Measurements from ENCODE around the gene TSPAN31.

The TSPAN31 gene

GRCh38 chr12:57736741-57737466 lies 7.9 kb upstream of the TSPAN31 start:
- no peak for DNase-seq

DNA sequence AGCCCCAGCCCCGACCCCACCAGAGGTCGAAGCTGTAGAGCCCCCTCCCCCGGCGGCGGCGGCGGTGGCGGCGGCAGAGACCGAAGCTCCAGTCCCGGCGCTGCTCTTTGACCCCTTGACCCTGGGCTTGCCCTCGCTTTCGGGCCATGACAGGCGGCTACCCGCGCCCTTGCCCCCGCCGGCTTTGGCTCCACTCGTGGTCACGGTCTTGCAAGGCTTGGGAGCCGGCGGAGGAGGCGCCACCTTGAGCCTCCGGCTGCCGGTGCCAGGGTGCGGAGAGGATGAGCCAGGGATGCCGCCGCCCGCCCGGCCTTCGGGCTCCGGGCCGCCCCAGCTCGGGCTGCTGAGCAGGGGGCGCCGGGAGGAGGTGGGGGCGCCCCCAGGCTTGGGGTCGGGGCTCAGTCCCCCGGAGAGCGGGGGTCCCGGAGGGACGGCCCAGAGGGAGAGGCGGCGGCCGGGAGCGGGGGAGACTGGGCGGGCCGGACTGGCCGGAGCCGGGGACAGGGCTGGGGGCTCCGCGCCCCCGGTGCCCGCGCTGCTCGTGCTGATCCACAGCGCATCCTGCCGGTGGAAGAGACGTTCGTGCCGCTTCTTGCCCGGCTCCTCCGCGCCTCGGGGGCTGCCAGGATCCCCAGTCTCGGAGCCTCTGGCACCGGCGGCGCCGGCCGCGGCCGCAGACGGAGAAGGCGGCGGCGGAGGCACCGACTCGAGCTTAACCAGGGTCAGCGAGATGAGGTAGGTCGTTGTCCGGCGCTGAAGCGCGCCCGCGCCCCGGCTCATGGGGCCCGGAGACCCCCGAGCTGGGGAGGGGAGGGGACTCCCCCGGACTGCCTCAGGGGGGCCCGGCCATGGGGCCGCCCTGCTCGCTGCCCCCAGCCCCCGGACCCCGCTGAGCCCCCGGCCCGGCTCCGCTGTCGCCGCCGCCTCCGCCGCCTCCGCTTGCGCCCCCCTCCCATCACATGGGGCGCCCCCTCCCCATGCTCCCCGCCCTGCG lies 7.1 kb upstream of the TSPAN31 start:
- peak; percentile 12 for DNase-seq

GRCh38 chr12:57738661-57739237 lies 6.1 kb upstream of the TSPAN31 start, which contains the start of gene AGAP2:
Gene AGAP2 (minus strand): TSS chr12:57738742. CDS start chr12:57738246, 496 bp downstream.
- DNase-seq: peak; percentile 60

DNA sequence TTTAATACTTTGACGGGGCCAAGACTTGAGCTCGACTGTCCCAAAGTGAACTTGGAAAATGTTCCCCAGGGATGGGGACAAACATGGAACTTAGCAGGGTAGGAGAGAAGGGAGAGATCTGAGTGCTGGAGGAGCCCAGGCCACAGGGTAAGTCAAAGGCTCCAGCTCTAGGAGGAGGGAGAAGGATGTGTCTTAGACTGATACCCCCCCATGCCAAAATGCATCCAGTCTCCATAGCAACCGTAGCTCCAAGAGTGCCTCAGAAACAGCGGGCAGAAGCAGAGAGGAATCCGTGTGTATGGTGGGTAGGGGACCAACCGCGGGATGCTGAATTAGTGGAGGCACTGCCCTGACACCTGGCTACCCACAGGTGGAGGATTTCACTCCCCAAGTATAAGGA lies 5.5 kb upstream of the TSPAN31 start:
- DNase-seq: no peak

DNA sequence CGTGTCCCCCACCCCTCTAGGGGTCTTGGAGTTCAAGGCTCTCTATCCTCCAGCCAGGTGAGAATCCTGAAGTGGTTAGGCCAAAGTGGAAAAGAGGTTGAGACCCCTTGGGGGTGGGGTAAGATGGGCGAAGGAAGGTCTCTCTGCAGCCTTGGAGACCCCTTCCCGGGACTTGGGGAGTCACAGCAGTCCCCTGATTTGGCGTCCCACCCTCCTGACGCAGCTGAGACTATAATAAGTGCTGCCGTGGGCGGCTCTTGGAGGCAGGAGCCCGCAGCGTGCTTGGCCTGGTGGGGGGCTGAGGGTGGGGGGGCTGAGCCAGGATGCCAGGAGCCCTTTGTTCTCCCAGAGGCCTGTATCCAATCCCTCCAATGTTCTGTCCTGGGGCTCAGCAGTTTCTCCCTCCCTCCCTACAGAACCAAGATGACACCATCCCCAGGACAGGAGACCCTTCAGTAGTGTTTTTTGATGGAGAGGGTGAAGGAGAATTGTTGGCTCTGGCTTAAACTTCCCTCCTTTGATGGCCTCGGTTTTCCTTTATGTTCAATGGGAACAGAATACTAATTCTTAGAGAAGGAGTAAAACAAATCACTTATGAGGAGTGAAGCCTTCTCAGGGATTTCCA lies 4.8 kb upstream of the TSPAN31 start:
- no peak for DNase-seq

GRCh38 chr12:57740656-57741412 lies 4.0 kb upstream of the TSPAN31 start:
- DNase-seq: no peak

DNA sequence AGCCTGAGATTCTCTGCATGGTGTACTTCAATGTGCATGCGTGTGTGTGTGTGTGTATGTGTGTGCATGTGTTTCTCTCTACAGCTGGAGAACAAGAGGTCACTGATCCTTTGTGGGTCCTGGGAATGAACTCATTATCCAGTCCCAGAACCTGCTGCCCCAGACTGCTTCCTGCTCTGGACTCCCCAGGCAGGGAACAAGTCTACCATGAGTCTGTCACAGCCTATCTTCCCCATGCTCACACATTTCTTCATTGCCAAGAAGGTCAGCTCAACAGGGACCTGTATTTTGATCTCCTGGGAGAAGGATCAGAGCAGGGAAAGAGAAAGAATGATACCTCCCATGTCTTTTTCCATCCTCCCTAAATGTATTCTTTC lies 3.4 kb upstream of the TSPAN31 start:
- DNase-seq: no peak

- DNase-seq: no peak
These were observed 2.7 kb upstream of the TSPAN31 start for GRCh38 chr12:57741844-57742738.

DNA sequence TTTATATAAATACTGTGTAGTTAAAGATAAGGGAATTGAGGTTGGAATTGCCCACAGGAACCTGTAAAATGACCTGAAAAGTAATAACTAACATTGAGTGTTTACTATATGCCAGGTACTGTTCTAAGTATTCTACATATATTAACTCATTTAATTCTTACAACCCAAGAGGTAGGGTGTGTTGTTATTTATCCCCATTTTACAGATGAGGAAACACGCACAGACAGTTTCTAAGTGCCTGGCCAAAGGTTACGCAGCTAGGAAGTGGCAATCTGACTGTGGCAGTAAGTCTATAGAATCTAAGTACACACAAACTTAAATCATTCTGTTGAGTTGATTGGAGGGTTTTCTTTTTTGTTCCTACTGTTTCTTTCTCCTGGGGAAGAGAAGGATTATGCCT lies 1.1 kb upstream of the TSPAN31 start:
- no peak for DNase-seq

DNA sequence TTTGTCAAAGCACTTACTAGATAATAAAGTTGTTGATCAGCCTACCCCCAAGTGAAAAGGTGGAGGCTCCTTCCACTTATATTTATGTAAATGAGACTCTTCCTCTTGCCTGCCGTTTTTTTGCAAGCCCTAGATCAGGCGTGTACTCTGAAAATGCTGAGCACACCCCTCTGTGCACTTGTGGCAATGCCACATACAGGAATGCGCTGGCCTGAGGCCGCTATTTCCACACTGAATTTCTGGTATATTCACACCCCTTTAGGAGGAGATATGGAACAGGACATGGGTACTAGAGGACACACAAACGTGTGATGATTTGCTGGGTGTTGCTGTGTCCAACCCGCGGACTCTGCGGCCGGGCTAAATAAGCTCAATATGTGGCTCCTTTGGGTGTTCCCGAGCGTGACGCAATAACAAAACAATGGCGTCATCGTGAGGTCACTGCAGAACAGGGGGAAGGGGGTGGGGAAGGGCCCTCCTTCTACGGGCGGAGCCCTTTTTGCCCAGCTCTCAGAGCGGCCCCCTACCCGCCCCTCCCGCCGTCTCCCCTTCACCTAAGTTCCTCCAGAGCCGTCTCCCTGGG lies 554 bp upstream of the TSPAN31 start:
- DNase-seq: peak; percentile 77

- DNase-seq: no peak
These were observed 644 bp downstream of the TSPAN31 start for GRCh38 chr12:57745485-57745881.

GRCh38 chr12:57746025-57746424 lies 1.2 kb downstream of the TSPAN31 start:
- no peak for DNase-seq

DNA sequence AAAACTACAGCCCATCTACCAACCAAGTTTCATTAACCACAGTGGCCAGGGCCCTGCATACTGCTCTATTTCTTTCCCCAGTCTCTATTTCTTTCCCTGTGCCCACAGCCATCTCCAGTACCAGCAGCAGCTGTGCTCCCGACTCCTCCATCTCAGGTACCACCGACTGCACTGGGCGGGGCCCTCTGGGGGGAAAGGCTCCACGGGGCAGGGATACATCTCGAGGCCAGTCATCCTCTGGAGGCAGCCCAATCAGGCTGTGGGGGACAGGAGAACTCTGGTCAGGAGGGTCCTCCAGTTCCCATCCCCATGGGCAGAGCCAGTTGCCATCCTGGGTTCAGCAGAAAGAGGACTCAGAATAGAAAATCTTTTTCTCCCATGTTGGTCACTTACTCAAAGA lies 4.2 kb downstream of the TSPAN31 start:
- no peak for DNase-seq

GRCh38 chr12:57750561-57751431 lies 6.0 kb downstream of the TSPAN31 start:
- no peak for DNase-seq

GRCh38 chr12:57751432-57751787 lies 6.6 kb downstream of the TSPAN31 start:
- no peak for DNase-seq

DNA sequence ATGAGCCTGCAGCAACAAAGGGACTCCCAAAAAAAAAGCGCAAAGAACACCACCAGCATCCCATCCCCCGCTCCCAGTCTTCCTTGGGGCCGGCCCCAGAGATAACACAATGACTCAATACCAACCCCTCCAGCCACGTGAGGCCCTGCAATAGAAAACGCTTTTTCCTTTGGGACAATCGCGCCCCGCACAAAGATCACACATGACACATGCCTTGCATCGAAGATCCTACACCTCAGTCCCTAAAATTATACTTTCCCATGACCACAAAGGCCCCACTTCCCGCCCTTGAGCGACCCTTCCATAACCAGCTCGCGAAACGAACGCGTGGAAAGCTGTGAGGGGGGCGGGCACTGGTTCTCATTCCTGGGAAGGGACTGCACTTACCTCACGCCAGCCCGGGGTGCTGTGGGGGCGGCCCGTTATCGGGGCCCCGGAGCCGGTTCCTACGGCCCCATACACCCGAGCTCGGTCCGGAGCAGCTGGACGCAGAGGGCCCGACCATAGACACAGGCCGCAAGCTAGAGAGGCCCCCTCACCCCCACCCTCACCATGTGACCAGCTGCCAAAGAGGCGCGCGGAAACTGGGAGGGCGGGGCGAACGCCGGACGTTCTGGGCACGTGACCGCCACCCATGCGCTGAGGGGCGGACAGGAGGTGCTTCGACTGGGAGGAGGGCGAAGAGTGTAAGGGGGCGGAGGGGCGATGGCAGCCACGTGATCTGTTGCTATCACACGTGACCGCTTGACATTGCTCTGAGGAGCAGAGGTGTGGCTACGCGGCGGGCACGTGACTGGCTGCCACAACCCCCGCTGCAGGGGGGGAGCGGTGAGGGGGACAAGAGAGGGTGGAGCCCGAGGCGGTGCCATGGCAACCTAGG lies 7.2 kb downstream of the TSPAN31 start, which contains the start of gene CDK4:
Gene CDK4, minus strand, starts transcription at position 523 of the 880 bp plus-strand sequence. CDS start 593 bp downstream, outside the sequence.
- peak; percentile 98 for DNase-seq

GRCh38 chr12:57752668-57753000 lies 7.8 kb downstream of the TSPAN31 start:
- no peak for DNase-seq

- DNase-seq: no peak
These were observed 9.0 kb downstream of the TSPAN31 start for GRCh38 chr12:57753756-57754337.

Measured in NCI-H2171 (cell line).